ENCODE results near the gene MRPL21. TPM values are rescaled to one million over a fixed set of nuclear protein-coding genes. Genes with fewer than 3 reads are reported as not detected.
A peak's percentile ranks its signal among the peaks of the same experiment; 100 is the strongest.

The MRPL21 gene
- total RNA-seq, 1 experiment from 2014 or later = 82.3 TPM

- H3K27me3 Mint-ChIP-seq (ENCODE audit: low read depth) = no peaks in the 10 kb centered on the region
- no peak overlapping the region for H3K4me3 Mint-ChIP-seq
- DNase-seq (ENCODE audit: low spot score) (no peak), ATAC-seq (no peak)
- no peaks in the 10 kb centered on the region for H3K4me1 Mint-ChIP-seq
- peak overlapping the region; percentile 41; the same call in 1 of the 2 replicates for H3K27ac Mint-ChIP-seq
- peaks cover 56% of the 10 kb centered on the region for H3K36me3 Mint-ChIP-seq
- no peaks in the 10 kb centered on the region for H3K9me3 Mint-ChIP-seq
- TF ChIP-seq NR2C2 (CRISPR knock-in tag; IDR thresholded peaks at IDR 0.05) = no peak
- TF ChIP-seq GABPB1 (CRISPR knock-in tag; IDR thresholded peaks at IDR 0.05) = no peak
- TF ChIP-seq ZBTB21 (CRISPR knock-in tag; IDR thresholded peaks at IDR 0.05; ENCODE audit: borderline replicate concordance) = no peak
- no peak for TF ChIP-seq FOXK1 (CRISPR knock-in tag; IDR thresholded peaks at IDR 0.05)
- no peak for TF ChIP-seq FOXP4 (CRISPR knock-in tag; IDR thresholded peaks at IDR 0.05)
- TF ChIP-seq PRRX2 (CRISPR knock-in tag; IDR thresholded peaks at IDR 0.05) = no peak
- no peak for TF ChIP-seq ATF1 (CRISPR knock-in tag; IDR thresholded peaks at IDR 0.05)
- no peak for TF ChIP-seq IRF2 (CRISPR knock-in tag; IDR thresholded peaks at IDR 0.05; ENCODE audit: borderline replicate concordance, low read depth)
- no peak for TF ChIP-seq GTF2I (CRISPR knock-in tag; conservative IDR thresholded peaks at IDR 0.05)
- TF ChIP-seq MXD4 (CRISPR knock-in tag; IDR thresholded peaks at IDR 0.05; ENCODE audit: borderline replicate concordance) = no peak
- TF ChIP-seq TP53 (CRISPR knock-in tag; IDR thresholded peaks at IDR 0.05) = no peak
- TF ChIP-seq JUN (CRISPR knock-in tag; IDR thresholded peaks at IDR 0.05) = no peak
- TF ChIP-seq RELA (CRISPR knock-in tag; IDR thresholded peaks at IDR 0.05; ENCODE audit: borderline replicate concordance) = no peak
- TF ChIP-seq CREB1 (CRISPR knock-in tag; IDR thresholded peaks at IDR 0.05) = no peak
- no peak for TF ChIP-seq NFE2L1 (CRISPR knock-in tag; IDR thresholded peaks at IDR 0.05)
- TF ChIP-seq CBFB (CRISPR knock-in tag; IDR thresholded peaks at IDR 0.05; ENCODE audit: low read depth) = no peak
- ChIA-PET POLR2A (no interaction called here), CTCF (no interaction called here)
Observed at GRCh38 chr11:68911731-68912130, 8.1 kb upstream of the MRPL21 start.

GRCh38 chr11:68910965-68911364 lies 7.3 kb upstream of the MRPL21 start:
- CTCF ChIA-PET = no interaction called here

More at GRCh38 chr11:68910965-68911364, 7.3 kb upstream of the MRPL21 start:
- POLR2A ChIA-PET = no interaction called here
- H3K9me3 Mint-ChIP-seq = no peaks in the 10 kb centered on the region
- H3K4me3 Mint-ChIP-seq = no peak overlapping the region
- no peak for ATAC-seq
- peaks cover 49% of the 10 kb centered on the region for H3K36me3 Mint-ChIP-seq
- no peaks in the 10 kb centered on the region for H3K27me3 Mint-ChIP-seq (ENCODE audit: low read depth)
- no peak for TF ChIP-seq SMAD3 (CRISPR knock-in tag; IDR thresholded peaks at IDR 0.05; ENCODE audit: borderline replicate concordance)
- TF ChIP-seq FOXK1 (CRISPR knock-in tag; IDR thresholded peaks at IDR 0.05) = no peak
- no peak for TF ChIP-seq ZNF138 (CRISPR knock-in tag; conservative IDR thresholded peaks at IDR 0.05)
- TF ChIP-seq TEAD4 (CRISPR knock-in tag; IDR thresholded peaks at IDR 0.05) = no peak
- no peak for TF ChIP-seq ZBTB43 (CRISPR knock-in tag; IDR thresholded peaks at IDR 0.05)
- no peak for TF ChIP-seq NFYB (CRISPR knock-in tag; conservative IDR thresholded peaks at IDR 0.05; ENCODE audit: low read depth)
- TF ChIP-seq JUN (CRISPR knock-in tag; IDR thresholded peaks at IDR 0.05) = no peak
- no peak for TF ChIP-seq SMAD4 (CRISPR knock-in tag; IDR thresholded peaks at IDR 0.05)
- no peak for TF ChIP-seq PRRX2 (CRISPR knock-in tag; IDR thresholded peaks at IDR 0.05)
- no peak for TF ChIP-seq E2F5 (CRISPR knock-in tag; IDR thresholded peaks at IDR 0.05)
- no peak for TF ChIP-seq ZNF317 (CRISPR knock-in tag; IDR thresholded peaks at IDR 0.05; ENCODE audit: borderline replicate concordance, low read depth)
- TF ChIP-seq CREB1 (CRISPR knock-in tag; IDR thresholded peaks at IDR 0.05) = no peak
- no peak for TF ChIP-seq CBFB (CRISPR knock-in tag; IDR thresholded peaks at IDR 0.05; ENCODE audit: low read depth)
- no peak for TF ChIP-seq FOXP1 (CRISPR knock-in tag; IDR thresholded peaks at IDR 0.05; ENCODE audit: borderline replicate concordance)
- no peak for TF ChIP-seq SOX15 (CRISPR knock-in tag; IDR thresholded peaks at IDR 0.05)
- no peak for TF ChIP-seq USF1 (CRISPR knock-in tag; IDR thresholded peaks at IDR 0.05)
- H3K4me1 Mint-ChIP-seq = no peaks in the 10 kb centered on the region
- DNase-seq (ENCODE audit: low spot score) = no peak
- H3K27ac Mint-ChIP-seq = no peak overlapping the region
